ENCODE results near the gene CYP11A1. TPM values are rescaled to one million over a fixed set of nuclear protein-coding genes. Genes with fewer than 3 reads are reported as not detected.
"Not testable (repeated sequence)": the region's sequence is repeated elsewhere in the genome, so short reads cannot be mapped to it uniquely, and the experiment has no call there.

Gene CYP11A1
- total RNA-seq, 1 experiment from 2014 or later, result not detected

DNA sequence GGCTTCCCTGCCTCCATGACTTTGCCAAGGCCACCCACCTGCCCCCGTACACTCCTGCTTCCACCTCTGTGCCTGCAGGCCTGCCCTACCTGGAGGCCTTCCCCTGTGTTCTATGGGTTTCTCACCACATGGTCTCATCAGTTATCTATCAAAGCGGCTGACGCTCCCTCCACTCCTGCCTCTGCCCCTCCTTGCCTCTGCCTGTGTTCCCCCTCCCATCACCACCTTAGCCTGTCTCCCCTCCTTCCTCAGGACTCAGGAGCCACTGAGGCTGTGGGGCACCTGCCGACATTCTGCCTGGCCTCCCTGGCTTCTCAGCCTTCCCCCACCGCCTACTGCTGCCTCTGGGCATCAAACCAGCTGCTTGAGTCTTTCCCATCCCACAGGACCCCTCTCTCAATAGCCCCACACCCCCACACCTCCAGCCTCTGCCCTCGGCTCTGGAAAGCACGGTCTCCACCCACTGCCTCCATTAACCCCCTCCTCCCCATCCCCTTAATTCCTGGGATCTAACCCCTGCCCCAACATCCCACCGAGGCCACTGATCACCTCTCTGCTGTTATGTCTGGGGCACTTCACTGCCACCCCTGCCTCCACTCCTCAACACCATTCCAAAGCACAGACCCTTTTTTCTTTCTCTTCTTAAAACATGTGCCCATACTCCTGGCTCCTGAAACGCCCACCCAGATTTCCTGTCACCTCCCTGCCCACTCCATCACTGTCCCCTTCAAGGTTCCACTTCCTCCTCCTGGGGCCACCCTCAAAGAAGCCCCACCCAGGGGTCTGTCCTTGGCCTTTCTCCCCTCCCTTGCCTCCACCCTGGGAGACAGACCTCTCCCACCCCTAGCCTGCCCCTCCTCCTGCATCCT lies 24.4 kb upstream of the CYP11A1 start:
- no peak for DNase-seq (ENCODE audit: low read depth, low spot score)
- in situ Hi-C loops (cut with HindIII; ENCODE audit: low pct_unique_long_range_greater_than_20kb, low sequenced_read_pairs), result no loop called here

DNA sequence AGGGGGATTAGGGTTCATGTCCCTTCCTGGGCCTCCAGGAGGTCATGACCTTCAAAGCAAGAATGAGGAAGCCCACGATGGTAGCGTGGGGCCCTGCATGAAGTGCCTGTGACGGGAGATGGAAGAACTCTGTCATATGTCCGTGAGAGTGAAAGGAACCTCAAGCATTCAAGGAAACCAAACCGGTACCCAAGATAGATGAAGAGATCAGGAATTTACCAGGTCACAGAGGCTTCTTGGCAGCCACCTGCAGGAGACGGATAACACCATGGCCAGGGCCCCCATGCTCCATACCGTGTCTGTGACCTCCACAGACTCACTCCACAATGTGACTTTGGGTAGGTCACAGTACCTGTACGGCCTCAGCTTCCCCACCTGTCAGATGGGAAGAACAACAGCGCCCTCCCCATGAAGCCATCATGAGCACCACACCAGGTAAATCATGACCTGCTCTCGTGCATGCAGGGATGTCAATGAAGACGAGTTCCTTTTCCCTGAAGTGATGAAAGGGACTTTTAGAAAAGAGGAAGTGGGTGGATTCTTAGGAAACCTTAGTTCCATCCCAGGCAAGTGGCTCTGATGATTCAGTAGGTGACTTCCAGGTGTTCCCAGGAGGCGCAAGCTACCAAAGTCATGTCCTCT lies 23.3 kb upstream of the CYP11A1 start:
- in situ Hi-C loops (cut with HindIII; ENCODE audit: low pct_unique_long_range_greater_than_20kb, low sequenced_read_pairs), result no loop called here

DNA sequence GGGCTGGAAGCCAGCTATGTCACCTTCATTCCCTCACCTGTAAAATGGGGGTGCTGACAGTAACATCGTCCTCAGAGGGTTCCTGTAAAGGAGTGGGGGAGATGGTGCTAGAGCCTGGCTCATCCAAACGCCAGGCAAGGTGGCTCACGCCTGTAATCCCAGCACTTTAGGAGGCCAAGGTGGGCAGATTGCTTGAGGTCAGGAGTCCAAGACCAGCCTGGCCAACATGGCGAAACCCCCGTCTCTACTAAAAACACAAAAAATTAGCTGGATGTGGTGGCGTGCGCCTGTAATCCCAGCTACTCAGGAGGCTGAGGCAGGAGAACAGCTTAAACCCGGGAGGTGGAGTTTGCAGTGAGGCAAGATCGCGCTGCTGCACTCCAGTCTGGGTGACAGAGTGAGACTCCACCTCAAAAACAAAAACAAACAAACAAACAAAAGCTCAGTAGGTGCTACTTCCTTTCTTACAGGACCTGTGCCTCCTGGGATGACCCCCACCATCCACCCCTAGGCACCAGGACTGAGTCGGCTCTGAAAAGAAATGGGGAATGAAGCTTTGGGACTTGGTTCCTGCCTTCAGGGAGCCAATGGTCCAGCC lies 22.7 kb upstream of the CYP11A1 start:
- DNase-seq (ENCODE audit: low read depth, low spot score); in situ Hi-C loops (cut with HindIII; ENCODE audit: low pct_unique_long_range_greater_than_20kb, low sequenced_read_pairs): not testable (repeated sequence)

More for the DNA sequence above, 23.3 kb upstream of the CYP11A1 start:
- DNase-seq (ENCODE audit: low read depth, low spot score), result no peak

DNA sequence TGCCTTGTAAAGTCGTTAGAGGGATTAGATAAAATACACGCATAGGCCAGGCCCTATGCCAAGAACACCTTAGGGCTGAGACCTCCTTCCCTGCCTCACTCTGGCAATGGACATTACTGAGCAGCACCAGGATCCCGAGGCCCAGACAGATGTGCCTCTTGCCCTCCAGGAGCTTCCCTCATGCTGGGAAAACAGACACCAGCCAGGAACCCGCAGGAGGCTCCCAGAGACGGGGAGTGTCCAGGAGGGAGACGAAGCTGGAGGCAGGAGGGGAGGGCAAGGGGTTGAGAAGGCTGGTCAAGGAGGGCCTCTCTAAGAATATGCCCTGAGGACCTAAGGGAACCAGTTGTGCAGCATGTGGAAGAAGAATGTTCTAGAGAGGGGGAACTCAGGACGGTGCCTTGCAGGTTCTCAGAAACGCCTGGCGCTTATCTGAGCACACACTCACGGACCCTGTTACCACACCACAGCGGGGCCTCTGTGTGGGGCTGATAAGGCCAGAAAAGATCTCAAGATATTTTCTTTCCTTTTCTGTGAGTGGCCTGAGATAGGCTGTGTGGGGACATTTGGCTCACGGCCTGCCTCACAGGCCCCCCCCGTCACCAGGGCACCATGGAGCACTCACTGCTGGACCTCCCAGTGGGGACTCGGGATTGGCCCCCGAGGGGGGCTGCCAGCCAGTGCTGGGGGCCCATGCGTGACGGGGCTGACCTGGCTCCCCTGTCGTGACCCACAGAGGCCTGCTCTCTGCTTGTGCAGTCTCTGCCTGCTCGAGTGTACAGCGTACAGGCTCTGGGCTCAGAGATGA lies 22.0 kb upstream of the CYP11A1 start:
- no peak for DNase-seq (ENCODE audit: low read depth, low spot score)
- in situ Hi-C loops (cut with HindIII; ENCODE audit: low pct_unique_long_range_greater_than_20kb, low sequenced_read_pairs), result no loop called here

DNA sequence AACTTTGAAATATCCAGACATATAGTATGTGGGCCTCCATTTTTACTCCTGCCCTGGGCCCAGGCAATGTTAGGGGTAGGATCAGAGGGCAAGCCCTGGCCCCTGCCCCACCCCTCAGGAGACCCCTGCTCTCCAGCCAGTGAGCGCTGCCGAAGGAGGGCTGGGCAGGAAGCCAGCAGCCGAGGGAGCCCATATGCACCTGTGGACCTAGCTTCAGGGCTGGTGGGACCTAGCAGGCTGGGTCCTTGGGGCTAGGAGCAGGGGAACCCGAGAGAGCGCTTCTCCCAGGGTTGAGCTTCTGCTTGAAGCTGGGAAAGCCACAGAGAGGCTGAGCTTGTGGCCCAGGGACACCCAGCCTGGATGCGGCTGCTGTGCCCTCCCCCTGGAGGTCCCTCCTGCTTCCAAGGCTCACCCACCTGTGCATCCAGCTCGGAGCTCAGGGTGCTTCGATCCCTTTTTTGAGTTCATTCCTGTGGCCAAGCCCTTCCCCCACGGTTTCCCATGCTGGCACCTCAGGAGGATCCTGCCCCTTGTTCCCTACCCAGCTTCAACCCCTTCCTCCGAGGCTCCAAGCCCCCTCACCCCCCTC lies 21.0 kb upstream of the CYP11A1 start:
- in situ Hi-C loops (cut with HindIII; ENCODE audit: low pct_unique_long_range_greater_than_20kb, low sequenced_read_pairs), result no loop called here
- DNase-seq (ENCODE audit: low read depth, low spot score), result no peak

DNA sequence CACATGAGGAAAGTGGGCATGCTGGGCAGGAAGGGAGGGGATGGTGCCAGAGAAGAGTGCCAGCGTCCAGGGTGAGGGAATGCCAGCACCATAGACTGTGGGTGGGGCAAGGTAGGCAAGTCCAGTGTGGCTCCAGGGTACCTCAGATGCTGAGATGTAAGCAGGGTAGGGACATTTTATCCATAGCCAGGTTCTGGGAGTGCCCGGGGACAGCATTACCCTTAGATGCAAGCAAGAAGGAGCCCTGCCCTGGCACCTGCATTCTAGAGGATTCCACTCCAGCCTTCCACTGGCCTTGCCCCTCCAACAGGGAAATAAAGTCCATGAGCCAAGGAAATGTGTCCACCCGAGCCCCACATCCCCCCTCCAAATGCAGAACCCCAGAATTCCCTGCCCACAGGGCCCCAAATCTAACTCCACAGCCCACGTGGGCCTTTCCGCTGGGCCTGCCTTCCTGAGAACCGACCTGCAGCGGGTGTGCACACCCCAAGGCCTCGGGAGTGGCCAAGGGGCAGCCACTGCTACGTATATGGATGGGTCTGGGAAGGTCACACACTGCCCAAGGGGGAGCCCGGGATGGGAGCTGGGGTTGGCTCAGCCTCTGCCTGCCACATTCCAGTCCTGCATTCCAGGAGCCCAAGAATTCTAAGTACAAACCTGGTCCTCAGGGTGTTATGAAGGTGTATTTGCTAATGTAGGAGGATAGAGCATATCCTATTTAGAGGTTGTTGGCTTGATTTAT lies 20.3 kb upstream of the CYP11A1 start:
- in situ Hi-C loops (cut with HindIII; ENCODE audit: low pct_unique_long_range_greater_than_20kb, low sequenced_read_pairs), result no loop called here
- no peak for DNase-seq (ENCODE audit: low read depth, low spot score)

DNA sequence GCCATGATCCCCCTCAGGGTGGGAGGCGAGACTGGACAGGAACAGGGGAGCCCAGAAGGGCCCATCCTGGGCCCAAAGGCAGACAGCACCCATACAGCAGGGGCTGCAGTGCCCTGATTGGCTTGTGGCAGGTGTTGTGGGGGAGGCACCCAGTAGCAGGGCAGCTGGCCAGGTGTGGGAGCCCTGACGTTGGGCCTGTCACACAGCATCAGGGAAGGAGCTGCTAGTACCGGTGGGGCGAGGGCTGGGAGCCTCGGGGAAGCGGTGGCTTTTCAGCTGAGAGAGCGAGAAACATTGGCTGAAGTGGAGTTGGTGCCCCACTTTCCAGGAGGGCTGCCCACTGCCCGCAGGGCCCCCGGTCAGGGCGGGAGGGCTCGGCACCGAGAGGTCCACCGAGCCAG lies 19.7 kb upstream of the CYP11A1 start:
- DNase-seq (ENCODE audit: low read depth, low spot score), result no peak
- in situ Hi-C loops (cut with HindIII; ENCODE audit: low pct_unique_long_range_greater_than_20kb, low sequenced_read_pairs), result no loop called here

DNA sequence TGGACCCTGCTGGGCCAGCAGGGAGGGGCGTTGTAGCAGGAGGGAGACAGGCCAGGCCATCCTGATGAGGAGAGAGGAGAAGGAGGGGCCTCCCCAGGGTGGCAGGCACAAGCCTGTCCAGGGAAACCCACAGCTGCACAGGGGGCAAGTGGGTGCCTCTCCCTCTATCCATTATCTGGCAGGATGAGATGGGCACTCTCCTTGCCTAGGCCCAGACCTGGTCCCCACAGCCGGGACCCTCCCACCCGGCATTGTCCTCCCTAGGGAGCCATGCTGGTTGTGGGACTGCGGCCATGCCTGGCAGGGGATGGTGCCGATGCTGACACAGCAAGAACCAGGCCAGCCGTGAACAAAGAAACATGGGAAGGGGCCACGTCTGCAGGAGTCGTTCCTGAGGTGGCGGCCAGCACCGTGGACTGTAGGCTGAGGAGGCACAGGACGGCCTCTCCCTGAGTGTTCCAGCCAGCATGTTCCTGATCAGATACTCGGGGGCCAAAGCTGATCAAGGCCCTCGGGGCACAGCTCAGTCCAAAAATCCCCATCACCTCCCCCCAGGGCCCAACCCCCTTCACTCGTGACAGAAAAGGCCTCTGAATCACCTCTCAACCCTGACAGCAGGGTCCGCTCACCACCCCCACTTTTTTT lies 19.2 kb upstream of the CYP11A1 start:
- DNase-seq (ENCODE audit: low read depth, low spot score), result no peak
- in situ Hi-C loops (cut with HindIII; ENCODE audit: low pct_unique_long_range_greater_than_20kb, low sequenced_read_pairs), result no loop called here

DNA sequence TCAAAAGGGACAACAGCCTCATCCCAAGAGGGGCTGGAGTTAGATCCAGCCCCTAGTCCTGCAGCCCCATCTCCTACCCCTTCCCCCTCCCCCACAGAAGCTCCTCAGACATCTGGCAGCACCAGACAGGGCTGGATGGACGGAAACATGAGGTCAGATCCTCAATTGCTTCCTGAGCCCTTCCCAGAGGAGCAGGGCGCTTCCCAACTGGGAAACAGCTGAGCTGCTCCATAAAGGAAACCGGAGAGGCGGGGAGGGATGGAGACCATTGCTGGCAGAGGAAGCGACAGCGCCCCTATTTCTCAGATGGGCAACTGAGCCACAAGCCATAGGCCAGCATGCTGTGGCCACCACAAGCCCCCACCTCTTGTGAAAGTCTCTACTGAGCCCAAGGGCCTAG lies 18.3 kb upstream of the CYP11A1 start:
- DNase-seq (ENCODE audit: low read depth, low spot score), result no peak
- in situ Hi-C loops (cut with HindIII; ENCODE audit: low pct_unique_long_range_greater_than_20kb, low sequenced_read_pairs), result no loop called here

DNA sequence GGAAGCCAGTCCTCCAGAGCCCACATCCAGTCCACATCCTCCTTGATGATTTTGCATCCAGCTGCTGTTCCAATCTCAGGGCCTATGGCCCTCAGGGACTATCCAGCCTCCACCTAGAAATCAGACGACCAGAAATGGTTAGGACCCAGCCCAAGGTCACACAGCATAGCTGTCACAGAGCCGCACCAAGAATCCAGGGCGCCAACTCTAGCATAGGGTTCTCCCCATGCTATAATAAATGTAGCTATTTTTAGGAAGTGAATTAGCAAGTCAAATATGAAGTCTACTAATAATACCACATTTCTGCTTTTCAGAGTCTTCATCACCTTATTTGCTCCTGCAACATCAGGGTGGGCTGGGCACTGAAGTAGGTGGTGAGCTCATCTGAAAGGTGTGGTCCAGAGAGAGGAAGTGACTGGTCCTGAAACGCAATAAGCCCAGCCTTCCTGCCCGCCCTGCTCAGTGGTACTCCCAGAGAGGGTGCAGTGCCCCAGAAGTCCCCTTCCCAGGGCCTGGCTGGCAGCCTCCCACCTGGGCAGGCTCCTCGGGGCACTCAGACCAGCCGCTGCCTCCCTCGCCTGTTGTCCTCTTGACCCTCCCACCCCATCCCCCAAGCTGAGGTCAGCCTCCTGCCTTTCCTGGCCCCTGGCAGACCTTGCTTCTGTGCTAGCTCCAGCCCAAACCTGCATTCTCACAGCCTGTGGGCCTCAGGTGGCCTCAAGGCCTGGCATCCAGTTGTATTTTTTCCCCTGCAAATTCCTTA lies 17.6 kb upstream of the CYP11A1 start:
- no peak for DNase-seq (ENCODE audit: low read depth, low spot score)
- in situ Hi-C loops (cut with HindIII; ENCODE audit: low pct_unique_long_range_greater_than_20kb, low sequenced_read_pairs), result no loop called here

DNA sequence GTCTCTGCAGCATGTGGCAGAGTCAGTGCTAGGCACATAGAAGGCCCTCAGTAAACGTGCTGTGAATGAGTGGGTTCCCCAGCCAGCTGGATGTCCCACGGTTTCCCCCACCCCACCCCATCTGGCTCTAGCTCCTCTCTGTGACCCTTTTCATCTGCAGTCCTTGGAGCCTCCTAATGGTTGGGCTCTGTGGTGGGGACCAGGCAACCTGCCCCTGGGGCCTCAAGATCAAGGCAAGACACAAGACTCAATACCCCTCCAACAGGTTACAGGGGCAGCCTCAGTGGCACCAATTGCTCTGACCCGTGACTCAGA lies 17.1 kb upstream of the CYP11A1 start:
- DNase-seq (ENCODE audit: low read depth, low spot score), result no peak
- in situ Hi-C loops (cut with HindIII; ENCODE audit: low pct_unique_long_range_greater_than_20kb, low sequenced_read_pairs), result no loop called here

DNA sequence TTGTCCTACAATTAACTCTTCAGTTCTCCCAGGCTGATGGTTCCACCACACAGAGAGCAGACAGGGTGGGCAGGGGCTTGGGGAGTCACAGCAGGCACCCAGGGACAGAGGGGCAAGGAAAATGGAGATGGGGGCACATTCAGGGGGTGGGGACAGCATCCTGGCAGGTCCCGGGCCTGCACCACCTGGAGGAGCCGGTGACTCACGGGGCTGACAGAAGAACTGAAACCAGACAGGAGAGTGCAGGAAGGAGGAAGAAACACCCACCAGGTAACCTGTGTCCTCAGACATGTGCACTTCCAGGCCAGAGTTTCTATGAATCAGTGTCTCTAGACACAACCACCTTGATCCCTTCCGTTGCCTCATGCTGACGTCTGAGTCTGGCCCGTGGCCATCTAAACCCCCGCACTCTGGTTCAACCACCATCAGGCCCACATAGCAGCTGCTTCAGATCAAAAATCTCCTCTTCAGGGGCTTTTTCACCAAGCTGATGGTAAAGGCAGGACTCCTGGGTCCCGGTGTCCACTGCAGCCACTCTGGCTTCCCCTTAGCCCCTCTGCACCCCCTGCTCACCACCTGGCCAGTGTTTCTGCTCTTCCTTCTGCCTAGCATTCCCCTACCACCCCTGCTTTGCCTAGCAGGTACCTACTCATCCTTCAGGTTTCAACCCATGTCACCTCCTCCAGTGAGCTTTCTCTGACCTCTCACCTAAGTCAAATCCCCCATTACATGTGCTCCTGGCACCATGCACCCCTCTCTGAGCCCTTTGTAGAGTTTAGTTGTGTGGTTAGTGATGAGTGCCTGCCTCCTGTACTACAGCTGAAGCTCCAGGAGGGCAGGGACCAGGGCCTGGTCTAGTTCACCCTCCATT lies 16.5 kb upstream of the CYP11A1 start:
- DNase-seq (ENCODE audit: low read depth, low spot score), result no peak
- in situ Hi-C loops (cut with HindIII; ENCODE audit: low pct_unique_long_range_greater_than_20kb, low sequenced_read_pairs), result no loop called here

DNA sequence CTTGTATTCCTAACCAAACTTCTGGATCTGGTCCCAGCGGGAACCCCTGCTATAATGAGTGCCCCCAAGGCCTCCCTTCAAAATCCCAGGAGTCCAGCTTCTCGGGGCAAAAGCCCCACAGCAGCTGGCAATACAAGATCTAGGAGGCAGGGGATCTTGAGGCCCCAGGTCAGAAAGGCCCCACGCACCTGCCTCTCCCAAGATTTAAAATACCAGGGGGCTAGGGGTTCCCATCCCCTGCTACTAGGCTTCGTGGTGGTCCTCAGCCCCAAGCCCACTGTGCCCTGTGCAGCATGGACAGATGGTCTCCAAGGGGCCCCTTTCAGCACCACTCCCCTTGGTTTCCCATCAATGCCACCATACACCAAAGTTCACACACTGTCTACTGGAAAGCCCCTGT lies 15.8 kb upstream of the CYP11A1 start:
- in situ Hi-C loops (cut with HindIII; ENCODE audit: low pct_unique_long_range_greater_than_20kb, low sequenced_read_pairs), result no loop called here
- no peak for DNase-seq (ENCODE audit: low read depth, low spot score)

DNA sequence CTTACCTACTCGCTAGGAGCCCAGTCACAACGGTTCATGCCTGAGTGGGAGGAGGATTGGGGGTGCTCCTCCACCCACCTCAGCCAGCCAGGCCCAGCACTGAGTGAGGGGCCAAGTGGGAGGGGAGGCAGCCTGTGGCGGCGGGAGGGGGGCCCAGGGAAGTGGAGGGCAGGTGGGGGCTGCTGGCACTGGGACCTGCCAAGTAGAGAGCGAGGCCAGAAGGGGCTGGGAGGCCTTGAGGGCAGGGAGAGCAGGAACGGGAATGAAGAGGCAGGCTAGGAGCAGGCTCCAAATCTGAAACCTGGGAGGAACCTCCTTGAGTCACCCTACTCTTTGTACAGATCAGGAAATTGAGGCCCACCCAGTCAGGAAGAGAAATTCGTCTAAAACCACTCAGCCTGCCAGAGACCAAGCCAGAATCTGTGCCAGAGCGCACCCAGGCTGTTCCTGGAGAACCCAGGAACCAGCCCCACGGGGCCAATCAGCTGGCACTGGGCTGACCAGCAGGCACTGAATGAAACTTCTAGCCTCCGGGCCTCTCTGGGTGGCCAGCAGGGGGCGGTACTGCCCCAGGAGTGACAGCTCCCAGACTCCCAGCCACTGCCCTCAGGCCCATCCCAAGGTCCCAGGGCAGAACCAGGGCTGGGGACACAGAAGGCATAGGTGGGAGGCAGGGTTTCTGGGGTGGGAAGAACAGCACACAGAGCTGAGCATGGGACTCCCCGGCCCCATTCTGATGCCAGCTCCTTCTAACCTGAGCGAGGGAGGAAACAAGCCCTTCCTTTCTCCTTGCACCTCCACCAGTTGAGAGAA lies 14.8 kb upstream of the CYP11A1 start:
- DNase-seq (ENCODE audit: low read depth, low spot score), result peak; percentile 88
- in situ Hi-C loops (cut with HindIII; ENCODE audit: low pct_unique_long_range_greater_than_20kb, low sequenced_read_pairs), result no loop called here

DNA sequence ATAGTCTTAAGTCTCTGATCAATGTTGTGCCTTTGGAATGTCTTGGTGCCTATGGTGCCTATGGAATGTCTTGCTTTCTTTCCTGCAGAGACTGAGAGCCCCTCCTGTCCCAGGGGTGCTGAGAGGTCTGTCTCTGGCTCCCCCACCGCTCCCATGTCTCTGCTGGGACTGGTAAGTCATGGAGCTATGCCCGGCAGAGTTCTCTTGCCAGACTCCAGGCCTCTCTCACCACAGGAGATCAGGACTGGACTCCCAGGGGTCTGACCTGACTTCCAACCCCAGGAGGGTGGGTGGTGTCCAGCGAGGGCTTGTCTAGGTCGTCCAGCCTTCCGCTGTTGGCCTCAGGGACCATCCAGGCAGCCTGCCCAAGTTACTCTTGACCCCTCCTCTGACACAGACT lies 14.0 kb upstream of the CYP11A1 start:
- DNase-seq (ENCODE audit: low read depth, low spot score), result no peak
- in situ Hi-C loops (cut with HindIII; ENCODE audit: low pct_unique_long_range_greater_than_20kb, low sequenced_read_pairs), result no loop called here
